GM23338 (cell line): ENCODE data around the gene KCNJ10. TPM values are rescaled to one million over a fixed set of nuclear protein-coding genes. Genes with fewer than 3 reads are reported as not detected.
A peak's percentile ranks its signal among the peaks of the same experiment; 100 is the strongest.

ENCODE experiments used
- ATAC-seq: fragments of 200-7000 bp; cut with Tn5 transposase; 3 replicates; pipeline ENCODE4 v1.9.1; 2020
- DNase-seq: peaks from one replicate; pipeline ENCODE4 v3.0.0-alpha.2; 2015; ENCODE audit warnings: low spot score
- H2AFZ ChIP-seq: fragments of 200-600 bp; sonication (generic); 2 replicates; pipeline ENCODE4 v1.8.0; 2016; ENCODE audit warnings: antibody characterized with exemption, mild to moderate bottlenecking, moderate library complexity
- H3F3A ChIP-seq: fragments of 200-600 bp; sonication (generic); replicated peaks from 2 replicates; pipeline ENCODE4 v1.8.0; 2017; ENCODE audit warnings: antibody characterized with exemption, mixed run types, low read depth
- H3K27ac ChIP-seq: fragments of 200-600 bp; sonication (generic); 2 replicates; pipeline ENCODE4 v1.6.1; 2016; ENCODE audit warnings: low read depth
- H3K27me3 ChIP-seq: fragments of 200-600 bp; sonication (generic); 2 replicates; pipeline ENCODE4 v1.8.0; 2016; ENCODE audit warnings: mild to moderate bottlenecking, mixed run types, moderate library complexity; ENCODE audit not compliant: insufficient read depth
- H3K36me3 ChIP-seq: fragments of 200-600 bp; sonication (generic); 2 replicates; pipeline ENCODE4 v1.8.0; 2016; ENCODE audit warnings: mild to moderate bottlenecking; ENCODE audit not compliant: insufficient read depth
- H3K4me1 ChIP-seq: fragments of 200-600 bp; sonication (generic); 2 replicates; pipeline ENCODE4 v1.8.0; 2016; ENCODE audit warnings: mild to moderate bottlenecking, moderate library complexity; ENCODE audit not compliant: insufficient read depth
- H3K4me2 ChIP-seq: fragments of 200-600 bp; sonication (generic); 2 replicates; pipeline ENCODE4 v1.7.1; 2017; ENCODE audit warnings: mixed run types
- H3K4me3 ChIP-seq: fragments of 200-600 bp; sonication (generic); 2 replicates; pipeline ENCODE4 v1.6.1; 2016; ENCODE audit warnings: mixed run types
- H3K79me2 ChIP-seq: fragments of 200-600 bp; sonication (generic); replicated peaks from 2 replicates; pipeline ENCODE4 v1.8.0; 2017; ENCODE audit warnings: mild to moderate bottlenecking; ENCODE audit not compliant: insufficient read depth
- H3K9me2 ChIP-seq: fragments of 200-600 bp; sonication (generic); 2 replicates; pipeline ENCODE4 v1.8.0; 2017; ENCODE audit not compliant: insufficient read depth
- H4K20me1 ChIP-seq: fragments of 200-600 bp; sonication (generic); replicated peaks from 2 replicates; pipeline ENCODE4 v1.8.0; 2017; ENCODE audit warnings: mild to moderate bottlenecking; ENCODE audit not compliant: insufficient read depth
- H3K27ac Mint-ChIP-seq: 2 replicates; pipeline ENCODE4 v1.8.0; 2020; ENCODE audit warnings: inconsistent platforms, mild to moderate bottlenecking, moderate library complexity, mixed read lengths
- H3K27me3 Mint-ChIP-seq: 3 replicates; pipeline ENCODE4 v1.8.0; 2022; ENCODE audit warnings: low read depth, mild to moderate bottlenecking, moderate library complexity, mixed read lengths, inconsistent platforms; ENCODE audit not compliant: insufficient read depth, poor library complexity
- H3K36me3 Mint-ChIP-seq: 3 replicates; pipeline ENCODE4 v1.8.0; 2021; ENCODE audit warnings: low read depth, mild to moderate bottlenecking, inconsistent platforms, moderate library complexity, mixed read lengths
- H3K4me1 Mint-ChIP-seq: 3 replicates; pipeline ENCODE4 v1.8.0; 2020; ENCODE audit warnings: mild to moderate bottlenecking, inconsistent platforms, mixed read lengths
- H3K4me3 Mint-ChIP-seq: 3 replicates; pipeline ENCODE4 v1.8.0; 2021; ENCODE audit warnings: moderate library complexity, mild to moderate bottlenecking, inconsistent platforms, mixed read lengths
- H3K9me3 Mint-ChIP-seq: 3 replicates; pipeline ENCODE4 v1.8.0; 2020; ENCODE audit warnings: moderate library complexity, mild to moderate bottlenecking, inconsistent platforms, mixed read lengths
- CREB1 ChIP-seq: fragments of 250-450 bp; sonication (Bioruptor Pico); IDR thresholded peaks from 2 replicates; pipeline ENCODE4 v1.5.0; 2020; ENCODE audit warnings: low read depth, mild to moderate bottlenecking, moderate library complexity
- EZH2 ChIP-seq: fragments of 200-600 bp; sonication (generic); IDR thresholded peaks from one replicate; pipeline ENCODE4 v1.8.0; 2017; ENCODE audit warnings: antibody characterized with exemption, mild to moderate bottlenecking, low read depth; ENCODE audit not compliant: unreplicated experiment
- EZH2phosphoT487 ChIP-seq: fragments of 200-600 bp; sonication (generic); IDR thresholded peaks from one replicate; pipeline ENCODE4 v1.8.1; 2018; ENCODE audit warnings: antibody characterized with exemption; ENCODE audit not compliant: unreplicated experiment
- JUNB ChIP-seq: IDR thresholded peaks from one replicate; pipeline ENCODE4 v1.6.1; 2016; ENCODE audit warnings: antibody characterized with exemption; ENCODE audit not compliant: unreplicated experiment
- POLR2AphosphoS5 ChIP-seq: IDR thresholded peaks from 2 replicates; pipeline ENCODE4 v1.6.1; 2016; ENCODE audit warnings: antibody characterized with exemption, low read depth
- STAT1 ChIP-seq: IDR thresholded peaks from one replicate; pipeline ENCODE4 v1.6.1; 2016; ENCODE audit warnings: antibody characterized with exemption; ENCODE audit not compliant: unreplicated experiment
- ZNF114 ChIP-seq: fragments of 250-450 bp; sonication (Bioruptor Pico); IDR thresholded peaks from 2 replicates; pipeline ENCODE4 v1.5.0; 2020; ENCODE audit warnings: mild to moderate bottlenecking, moderate library complexity
- ZNF331 ChIP-seq: fragments of 250-450 bp; sonication (Bioruptor Pico); IDR thresholded peaks from 2 replicates; pipeline ENCODE4 v1.5.0; 2020; ENCODE audit warnings: low read depth, mild to moderate bottlenecking, moderate library complexity
- polyA plus RNA-seq: library from polyadenylated mRNA; unstranded; fragments of >200 nt; fragmentation: Nextera tagmentation; extraction: Ambion mirVana; gene quantifications from 2 replicates; pipeline ENCODE4 v1.2.1, GENCODE V29; 2016
- total RNA-seq: library from RNA; depleted of rRNA; stranded (reverse); fragments of >200 nt; shearing (Covaris generic); gene quantifications from 2 replicates; pipeline ENCODE4 v1.2.3, GENCODE V29; 2014
- TF ChIP-seq, protein P1 (sequence below), 2 experiments: fragments of 200-600 bp in 1 of 2; sonication (generic) in 1 of 2; conservative IDR thresholded peaks; 2 replicates each; pipeline versions ENCODE4 v1.5.1 to v1.6.1; 2016 to 2017; ENCODE audit warnings: antibody characterized with exemption in 2 of 2, low read depth in 2 of 2, mild to moderate bottlenecking in 2 of 2, moderate library complexity in 1 of 2
- TF ChIP-seq, protein P2 (sequence below): IDR thresholded peaks from one replicate; pipeline ENCODE4 v1.6.1; 2018; ENCODE audit warnings: antibody characterized with exemption; ENCODE audit not compliant: unreplicated experiment
- TF ChIP-seq, protein P3 (sequence below): IDR thresholded peaks from 2 replicates; pipeline ENCODE4 v1.6.1; 2016; ENCODE audit warnings: antibody characterized with exemption

Gene KCNJ10
- total and polyA plus RNA-seq, 2 experiments from 2014 or later, result 1.4 to 2.8 TPM

DNA sequence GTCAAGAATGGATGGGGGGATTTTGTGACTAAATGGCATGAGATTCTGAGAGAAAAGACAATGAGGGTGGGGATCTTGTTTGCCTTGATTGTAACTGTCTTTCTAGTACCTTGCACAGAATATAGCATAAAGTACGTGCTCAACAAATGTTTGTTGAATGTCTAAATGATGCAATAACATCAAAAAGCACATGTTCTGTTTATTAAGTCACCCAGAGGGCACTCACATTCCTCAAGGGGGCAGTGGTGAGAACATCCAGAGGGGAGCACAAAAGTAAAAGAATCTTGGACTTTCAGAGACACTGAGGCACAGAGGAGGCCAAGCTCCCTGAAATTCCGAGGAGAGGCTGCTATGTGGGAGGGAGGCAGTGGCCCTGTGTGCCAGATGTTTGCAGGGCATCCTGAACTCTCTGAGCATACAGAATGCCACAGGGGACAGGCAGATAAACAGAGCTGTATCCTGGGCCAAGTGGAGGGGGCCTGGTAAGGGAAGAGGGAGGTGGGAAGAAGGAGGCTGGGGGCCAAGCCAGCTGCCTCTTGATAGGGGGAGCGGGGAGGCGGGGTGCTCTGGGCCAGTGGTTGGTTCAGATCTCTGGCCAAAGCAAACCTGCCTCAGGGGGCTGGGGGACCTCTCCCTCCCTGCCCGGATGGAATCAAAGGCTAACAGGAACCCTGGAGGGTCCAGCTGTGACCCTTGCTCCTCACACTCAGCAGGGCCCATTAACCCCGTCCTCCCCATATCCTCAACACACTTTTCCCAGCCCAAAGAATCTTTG lies 39.1 kb upstream of the KCNJ10 start:
- no peak for TF ChIP-seq ZNF114 (CRISPR knock-in tag)
- no peak for TF ChIP-seq ZNF331 (CRISPR knock-in tag)
- no peak for TF ChIP-seq POLR2AphosphoS5
- TF ChIP-seq CREB1, result peak; percentile 23; the same call in 1 of the 2 replicates
- no peak for TF ChIP-seq JUNB
- TF ChIP-seq, protein P1, sequence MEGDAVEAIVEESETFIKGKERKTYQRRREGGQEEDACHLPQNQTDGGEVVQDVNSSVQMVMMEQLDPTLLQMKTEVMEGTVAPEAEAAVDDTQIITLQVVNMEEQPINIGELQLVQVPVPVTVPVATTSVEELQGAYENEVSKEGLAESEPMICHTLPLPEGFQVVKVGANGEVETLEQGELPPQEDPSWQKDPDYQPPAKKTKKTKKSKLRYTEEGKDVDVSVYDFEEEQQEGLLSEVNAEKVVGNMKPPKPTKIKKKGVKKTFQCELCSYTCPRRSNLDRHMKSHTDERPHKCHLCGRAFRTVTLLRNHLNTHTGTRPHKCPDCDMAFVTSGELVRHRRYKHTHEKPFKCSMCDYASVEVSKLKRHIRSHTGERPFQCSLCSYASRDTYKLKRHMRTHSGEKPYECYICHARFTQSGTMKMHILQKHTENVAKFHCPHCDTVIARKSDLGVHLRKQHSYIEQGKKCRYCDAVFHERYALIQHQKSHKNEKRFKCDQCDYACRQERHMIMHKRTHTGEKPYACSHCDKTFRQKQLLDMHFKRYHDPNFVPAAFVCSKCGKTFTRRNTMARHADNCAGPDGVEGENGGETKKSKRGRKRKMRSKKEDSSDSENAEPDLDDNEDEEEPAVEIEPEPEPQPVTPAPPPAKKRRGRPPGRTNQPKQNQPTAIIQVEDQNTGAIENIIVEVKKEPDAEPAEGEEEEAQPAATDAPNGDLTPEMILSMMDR (conservative IDR thresholded peaks at IDR 0.05; ENCODE audit: low read depth in 2 of 2), result peak; percentile 72 to 84
- TF ChIP-seq EZH2, result no peak
- H3K9me2 ChIP-seq, result peaks cover 9% of the 10 kb centered on the region
- no peaks in the 10 kb centered on the region for H3K79me2 ChIP-seq
- peak overlapping the region; percentile 60; the same call in 1 of the 2 replicates for H3K4me2 ChIP-seq
- no peak overlapping the region; the same call in 2 of the 3 replicates for H3K4me3 Mint-ChIP-seq
- no peaks in the 10 kb centered on the region for H4K20me1 ChIP-seq
- no peaks in the 10 kb centered on the region for H3K9me3 Mint-ChIP-seq
- H3K27ac Mint-ChIP-seq, result peak overlapping the region; percentile 88
- H3K36me3 Mint-ChIP-seq, result no peaks in the 10 kb centered on the region
- H3K27ac ChIP-seq, result no peak overlapping the region
- H2AFZ ChIP-seq, result peak overlapping the region; percentile 94
- H3K36me3 ChIP-seq, result no peaks in the 10 kb centered on the region
- no peaks in the 10 kb centered on the region for H3K27me3 ChIP-seq
- DNase-seq (peak; percentile 81), ATAC-seq (peak; percentile 72)
- peaks cover 48% of the 10 kb centered on the region for H3K4me1 Mint-ChIP-seq
- peaks cover 29% of the 10 kb centered on the region for H3K4me1 ChIP-seq
- no peaks in the 10 kb centered on the region for H3F3A ChIP-seq
- no peak overlapping the region for H3K4me3 ChIP-seq
- peaks cover 21% of the 10 kb centered on the region for H3K27me3 Mint-ChIP-seq

DNA sequence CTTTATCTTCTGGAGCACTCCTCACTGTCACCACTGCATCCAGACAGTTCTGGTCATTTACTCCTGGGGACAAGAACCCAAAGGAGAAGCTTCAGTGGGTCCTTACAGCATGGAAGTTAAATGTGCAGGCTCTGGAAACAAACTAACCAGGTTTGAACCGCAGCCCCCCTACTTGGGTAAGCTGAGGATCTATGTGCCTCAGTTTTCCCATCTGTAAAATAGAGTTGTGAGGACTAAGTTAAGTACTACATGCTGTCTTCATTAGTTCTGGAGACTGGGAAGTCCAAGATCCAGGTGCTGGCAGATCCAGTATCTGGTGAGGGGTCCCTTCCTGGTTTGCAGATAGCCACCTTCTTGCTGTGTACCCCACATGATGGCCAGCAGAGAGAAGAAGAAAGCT lies 37.6 kb upstream of the KCNJ10 start:
- H3K9me3 Mint-ChIP-seq, result no peaks in the 10 kb centered on the region
- no peaks in the 10 kb centered on the region for H3K36me3 Mint-ChIP-seq
- H3K27me3 Mint-ChIP-seq, result peaks cover 18% of the 10 kb centered on the region
- no peak overlapping the region for H3K27ac ChIP-seq
- no peak overlapping the region for H3K4me2 ChIP-seq
- no peaks in the 10 kb centered on the region for H3K36me3 ChIP-seq
- ATAC-seq, result no peak
- H3K79me2 ChIP-seq, result no peaks in the 10 kb centered on the region
- H3K4me3 Mint-ChIP-seq, result no peak overlapping the region
- no peaks in the 10 kb centered on the region for H3K27me3 ChIP-seq
- peaks cover 9% of the 10 kb centered on the region for H3K9me2 ChIP-seq
- H3K27ac Mint-ChIP-seq, result no peak overlapping the region
- H3K4me1 ChIP-seq, result peaks cover 27% of the 10 kb centered on the region
- no peak overlapping the region for H3K4me3 ChIP-seq
- H2AFZ ChIP-seq, result no peak overlapping the region
- H3K4me1 Mint-ChIP-seq, result peaks cover 48% of the 10 kb centered on the region
- 0 out of 2 replicates have a peak, but pooled peaks cover 2% of the 10 kb centered on the region for H3F3A ChIP-seq
- no peaks in the 10 kb centered on the region for H4K20me1 ChIP-seq
- DNase-seq, result no peak
- TF ChIP-seq STAT1 (no peak), JUNB (no peak), POLR2AphosphoS5 (no peak), ZNF331 (CRISPR knock-in tag) (no peak), EZH2phosphoT487 (no peak), CREB1 (no peak)
- TF ChIP-seq, protein P2, sequence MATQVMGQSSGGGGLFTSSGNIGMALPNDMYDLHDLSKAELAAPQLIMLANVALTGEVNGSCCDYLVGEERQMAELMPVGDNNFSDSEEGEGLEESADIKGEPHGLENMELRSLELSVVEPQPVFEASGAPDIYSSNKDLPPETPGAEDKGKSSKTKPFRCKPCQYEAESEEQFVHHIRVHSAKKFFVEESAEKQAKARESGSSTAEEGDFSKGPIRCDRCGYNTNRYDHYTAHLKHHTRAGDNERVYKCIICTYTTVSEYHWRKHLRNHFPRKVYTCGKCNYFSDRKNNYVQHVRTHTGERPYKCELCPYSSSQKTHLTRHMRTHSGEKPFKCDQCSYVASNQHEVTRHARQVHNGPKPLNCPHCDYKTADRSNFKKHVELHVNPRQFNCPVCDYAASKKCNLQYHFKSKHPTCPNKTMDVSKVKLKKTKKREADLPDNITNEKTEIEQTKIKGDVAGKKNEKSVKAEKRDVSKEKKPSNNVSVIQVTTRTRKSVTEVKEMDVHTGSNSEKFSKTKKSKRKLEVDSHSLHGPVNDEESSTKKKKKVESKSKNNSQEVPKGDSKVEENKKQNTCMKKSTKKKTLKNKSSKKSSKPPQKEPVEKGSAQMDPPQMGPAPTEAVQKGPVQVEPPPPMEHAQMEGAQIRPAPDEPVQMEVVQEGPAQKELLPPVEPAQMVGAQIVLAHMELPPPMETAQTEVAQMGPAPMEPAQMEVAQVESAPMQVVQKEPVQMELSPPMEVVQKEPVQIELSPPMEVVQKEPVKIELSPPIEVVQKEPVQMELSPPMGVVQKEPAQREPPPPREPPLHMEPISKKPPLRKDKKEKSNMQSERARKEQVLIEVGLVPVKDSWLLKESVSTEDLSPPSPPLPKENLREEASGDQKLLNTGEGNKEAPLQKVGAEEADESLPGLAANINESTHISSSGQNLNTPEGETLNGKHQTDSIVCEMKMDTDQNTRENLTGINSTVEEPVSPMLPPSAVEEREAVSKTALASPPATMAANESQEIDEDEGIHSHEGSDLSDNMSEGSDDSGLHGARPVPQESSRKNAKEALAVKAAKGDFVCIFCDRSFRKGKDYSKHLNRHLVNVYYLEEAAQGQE, result no peak
- TF ChIP-seq, protein P3, sequence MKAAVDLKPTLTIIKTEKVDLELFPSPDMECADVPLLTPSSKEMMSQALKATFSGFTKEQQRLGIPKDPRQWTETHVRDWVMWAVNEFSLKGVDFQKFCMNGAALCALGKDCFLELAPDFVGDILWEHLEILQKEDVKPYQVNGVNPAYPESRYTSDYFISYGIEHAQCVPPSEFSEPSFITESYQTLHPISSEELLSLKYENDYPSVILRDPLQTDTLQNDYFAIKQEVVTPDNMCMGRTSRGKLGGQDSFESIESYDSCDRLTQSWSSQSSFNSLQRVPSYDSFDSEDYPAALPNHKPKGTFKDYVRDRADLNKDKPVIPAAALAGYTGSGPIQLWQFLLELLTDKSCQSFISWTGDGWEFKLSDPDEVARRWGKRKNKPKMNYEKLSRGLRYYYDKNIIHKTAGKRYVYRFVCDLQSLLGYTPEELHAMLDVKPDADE, result no peak
